ENCODE results near the gene MARCHF5.

GRCh38 chr10:92342796-92343195 is 51.8 kb downstream of the MARCHF5 start:
- TF ChIP-seq CTCF (optimal IDR thresholded peaks at IDR 0.05 in 1 of 3, IDR thresholded peaks at IDR 0.05 in 1 of 3, conservative IDR thresholded peaks at IDR 0.05 in 1 of 3; ENCODE audit: extremely low read depth in 1 of 3, insufficient read depth in 2 of 3, low read length in 3 of 3) = no peak
- TF ChIP-seq EZH2 (IDR thresholded peaks at IDR 0.05; ENCODE audit: low read length) = no peak

Data from keratinocyte (primary cell).